Ovary (tissue), 9 donors: Measurements from ENCODE around the gene OPALIN. TPM values are rescaled to one million over a fixed set of nuclear protein-coding genes. Genes with fewer than 3 reads are reported as not detected.
A peak's percentile ranks its signal among the peaks of the same experiment; 100 is the strongest.

ENCODE experiments used
- DNase-seq, 5 donors: peaks; one replicate each; pipeline ENCODE4 v3.0.0-alpha.2; 2019 to 2020
- H3K27ac ChIP-seq, 2 donors: fragments of 200-600 bp; one replicate each; pipeline versions ENCODE4 v1.5.1 to v1.8.0; 2019 to 2022
- H3K27me3 ChIP-seq: fragments of 200-600 bp; one replicate; pipeline ENCODE4 v1.8.0; 2022
- H3K36me3 ChIP-seq: fragments of 200-600 bp; sonication (generic); one replicate; pipeline ENCODE4 v1.5.1; 2019
- H3K4me1 ChIP-seq: one replicate; pipeline ENCODE4 v1.8.1; 2013; ENCODE audit warnings: mild to moderate bottlenecking, moderate library complexity; ENCODE audit not compliant: insufficient read depth
- H3K4me3 ChIP-seq: fragments of 200-600 bp; sonication (generic); one replicate; pipeline ENCODE4 v1.5.1; 2017
- H3K9me3 ChIP-seq, 2 donors: fragments of 200-600 bp in 1 of 2; sonication (generic) in 1 of 2; one replicate each; pipeline versions ENCODE4 v1.5.1 to v1.8.1; 2013 to 2019; ENCODE audit warnings: mild to moderate bottlenecking in 1 of 2, moderate library complexity in 1 of 2
- CTCF ChIP-seq, 3 donors: fragments of 450-650 bp in 2 of 3; fragments of 200-600 bp in 1 of 3; IDR thresholded peaks; one replicate each; pipeline versions ENCODE4 v1.5.1 to v1.8.0; 2016 to 2022; ENCODE audit warnings: antibody characterized with exemption in 3 of 3, mild to moderate bottlenecking in 1 of 3
- EP300 ChIP-seq: sonication (generic); formaldehyde crosslinking; IDR thresholded peaks from one replicate; pipeline ENCODE4 v1.6.1; 2017; ENCODE audit warnings: antibody characterized with exemption
- POLR2A ChIP-seq: fragments of 450-650 bp; IDR thresholded peaks from one replicate; pipeline ENCODE4 v1.6.1; 2017; ENCODE audit warnings: antibody characterized with exemption, mild to moderate bottlenecking, moderate library complexity
- WGBS, 3 donors: extraction: QIAGEN DNeasy Blood & Tissue Kit in 1 of 3; methylation state at CpG; one replicate each; pipeline versions ENCODE4 v1.1.5 to v1.1.7; 2013 to 2017; 5-methylcytosine and 5-hydroxymethylcytosine counted together
- intact Hi-C, 4 donors: fragments of 100-400 bp; cut with DNase I; formaldehyde crosslinking; loops; one replicate each; pipeline versions ENCODE4 v1.11.0 to v1.15.1; 2022 to 2023
- polyA plus RNA-seq, 2 donors: library from polyadenylated mRNA; stranded (reverse); fragments of 200-250 nt in 1 of 2; fragments of 350-450 nt in 1 of 2; fragmentation: Illumina TruSeq in 1 of 2; extraction: RNeasy Lipid Tissue Mini Kit (QIAGEN cat#74804) in 1 of 2; gene quantifications; one replicate each; pipeline ENCODE4 v1.2.3, GENCODE V29; 2013 to 2014
- total RNA-seq, 7 donors: library from RNA; depleted of rRNA in 2 of 7; stranded (reverse); fragments of >200 nt in 2 of 7; fragmentation: NEBNext Ultra II Directional in 3 of 7; extraction: Animal tissue kit (Norgen Biotek cat#: 25700) in 3 of 7; gene quantifications; one replicate each; pipeline versions ENCODE4 v1.1.0 to v1.2.4, GENCODE V29; 2016 to 2023
- donor health status: DM: no; HTN: no; CAD: no; lungs with moderate emphysema.
- donor health status: DM: no; HTN: no; CAD: no.
- donor health status: Bipolar disorder and iron deficiency.
- donor health status: DM: yes; HTN: yes; CAD: no.
- donor health status: DM: no; HTN: no; CAD: no.
- donor health status: DM: yes; HTN: yes; CAD: no.

The OPALIN gene
- total and polyA plus RNA-seq, 9 donors = 0.02 TPM; not detected in 8

GRCh38 chr10:96377816-96378294 lies 19.1 kb upstream of the OPALIN start:
- 4 to 25% (median 24%) methylated on average over 6 of the region's 6 CpGs for WGBS, 3 donors
- Histone ChIP-seq H3K36me3 (no peaks in the 10 kb centered on the region), H3K4me1 (peaks cover 2% of the 10 kb centered on the region), H3K27me3 (no peaks in the 10 kb centered on the region), H3K9me3 (no peaks in the 10 kb centered on the region), H3K4me3 (no peak overlapping the region), H3K27ac (no peak overlapping the region)
- DNase-seq = peak; percentile 40 to 82 (median 66)
- intact Hi-C loops = no loop called here
- TF ChIP-seq EP300 (no peak), CTCF (IDR thresholded peaks at IDR 0.05) (no peak), POLR2A (no peak)

GRCh38 chr10:96376483-96376882 lies 17.7 kb upstream of the OPALIN start:
- Histone ChIP-seq H3K27me3 (no peaks in the 10 kb centered on the region), H3K36me3 (no peaks in the 10 kb centered on the region), H3K9me3 (no peaks in the 10 kb centered on the region), H3K4me3 (no peak overlapping the region), H3K27ac (no peak overlapping the region), H3K4me1 (peaks cover 2% of the 10 kb centered on the region)
- WGBS, 3 donors = 56 to 67% (median 67%) methylated on average over 7 of the region's 7 CpGs
- intact Hi-C loops = no loop called here
- DNase-seq = no peak
- TF ChIP-seq CTCF (IDR thresholded peaks at IDR 0.05) (no peak), POLR2A (no peak), EP300 (no peak)

GRCh38 chr10:96374985-96375830 lies 16.4 kb upstream of the OPALIN start:
- WGBS, 3 donors = 4 to 6% (median 4%) methylated on average over 35 to 36 of the region's 36 CpGs
- Histone ChIP-seq H3K4me1 (peaks cover 2% of the 10 kb centered on the region), H3K4me3 (peak overlapping the region; percentile 34), H3K36me3 (no peaks in the 10 kb centered on the region), H3K9me3 (no peaks in the 10 kb centered on the region), H3K27me3 (no peaks in the 10 kb centered on the region), H3K27ac (no peak overlapping the region)
- no peak for TF ChIP-seq POLR2A
- TF ChIP-seq CTCF (IDR thresholded peaks at IDR 0.05) = peak; percentile 76 to 90 (median 81)
- no peak for TF ChIP-seq EP300
- intact Hi-C loops = no loop called here
- peak; percentile 76 to 89 (median 84) for DNase-seq

- Histone ChIP-seq H3K4me1 (peaks cover 2% of the 10 kb centered on the region), H3K36me3 (no peaks in the 10 kb centered on the region), H3K27me3 (no peaks in the 10 kb centered on the region), H3K27ac (no peak overlapping the region), H3K9me3 (no peaks in the 10 kb centered on the region), H3K4me3 (no peak overlapping the region)
- TF ChIP-seq POLR2A (no peak), EP300 (no peak), CTCF (IDR thresholded peaks at IDR 0.05) (no peak)
- 21 to 40% (median 29%) methylated on average over 9 of the region's 9 CpGs for WGBS, 3 donors
- DNase-seq = no peak
- intact Hi-C loops = no loop called here
These were observed 15.8 kb upstream of the OPALIN start for GRCh38 chr10:96374639-96374984.
